HG03280 (cell line): ENCODE results near the gene PAN2.
A peak's percentile ranks its signal among the peaks of the same experiment; 100 is the strongest.
"Not testable (repeated sequence)": the region's sequence is repeated elsewhere in the genome, so short reads cannot be mapped to it uniquely, and the experiment has no call there.

Source experiments
- ATAC-seq: cut with Tn5 transposase; IDR thresholded peaks from one replicate; pipeline ENCODE4 v1.9.1; 2021; ENCODE audit warnings: mild to moderate bottlenecking, moderate library complexity; ENCODE audit not compliant: unreplicated experiment

PAN2 gene

GRCh38 chr12:56333679-56334489 is at the start of gene PAN2:
Gene PAN2 (minus strand): TSS chr12:56334000. CDS start chr12:56333094, 906 bp downstream.
- ATAC-seq = peak; percentile 94

DNA sequence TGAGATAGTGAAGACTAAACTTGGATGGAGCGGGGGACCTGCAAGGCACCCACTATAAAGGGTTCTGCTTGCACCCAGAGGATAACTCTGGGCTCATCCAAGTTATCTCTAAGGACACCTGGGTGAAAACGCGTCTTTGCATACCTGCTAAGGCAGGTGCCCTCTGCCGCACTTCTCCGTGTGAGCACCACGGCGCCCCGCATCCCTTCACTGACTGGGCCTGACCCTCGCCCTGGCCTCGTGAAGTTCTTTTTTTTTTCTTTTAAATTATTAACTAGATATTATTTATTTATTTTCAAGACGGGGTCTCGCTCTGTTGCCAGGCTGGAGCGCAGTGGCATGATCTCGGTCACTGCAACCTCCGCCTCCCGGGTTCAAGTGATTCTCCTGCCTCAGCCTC is 48.8 kb upstream of the PAN2 start:
- no peak for ATAC-seq

GRCh38 chr12:56377989-56378316 is 44.2 kb upstream of the PAN2 start:
- no peak for ATAC-seq

DNA sequence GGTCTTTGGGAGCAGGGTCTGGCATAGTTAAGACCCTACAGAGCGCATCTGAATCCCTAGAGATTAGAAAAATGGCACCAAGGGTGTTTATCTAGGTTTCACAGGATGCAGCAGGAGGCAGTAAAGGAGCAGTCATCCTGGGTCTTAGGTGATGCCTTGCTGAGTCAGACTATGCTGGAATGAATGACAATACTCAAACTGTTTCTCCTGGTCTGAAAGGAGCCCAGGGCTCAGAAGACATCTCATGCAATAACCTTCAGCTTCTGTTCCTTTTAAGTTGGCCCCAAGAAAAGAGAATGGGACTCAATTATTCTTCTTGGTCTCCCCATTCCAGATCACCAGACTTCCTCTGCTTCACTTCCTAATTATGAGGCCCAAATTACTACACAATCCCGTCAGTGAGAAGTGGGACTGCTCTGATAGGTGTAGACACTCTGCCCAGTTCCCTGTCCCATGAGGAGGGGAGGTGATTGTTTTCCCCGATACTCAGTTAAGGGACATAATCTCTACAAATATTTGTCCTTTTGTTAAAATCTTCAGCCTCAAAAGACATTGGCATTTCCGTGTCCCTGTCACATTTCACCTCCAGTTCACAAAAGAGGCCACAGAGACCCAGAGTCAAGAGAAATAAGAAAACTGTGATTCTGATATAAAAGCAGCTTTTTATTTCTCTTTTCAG is 43.6 kb upstream of the PAN2 start:
- ATAC-seq = no peak

DNA sequence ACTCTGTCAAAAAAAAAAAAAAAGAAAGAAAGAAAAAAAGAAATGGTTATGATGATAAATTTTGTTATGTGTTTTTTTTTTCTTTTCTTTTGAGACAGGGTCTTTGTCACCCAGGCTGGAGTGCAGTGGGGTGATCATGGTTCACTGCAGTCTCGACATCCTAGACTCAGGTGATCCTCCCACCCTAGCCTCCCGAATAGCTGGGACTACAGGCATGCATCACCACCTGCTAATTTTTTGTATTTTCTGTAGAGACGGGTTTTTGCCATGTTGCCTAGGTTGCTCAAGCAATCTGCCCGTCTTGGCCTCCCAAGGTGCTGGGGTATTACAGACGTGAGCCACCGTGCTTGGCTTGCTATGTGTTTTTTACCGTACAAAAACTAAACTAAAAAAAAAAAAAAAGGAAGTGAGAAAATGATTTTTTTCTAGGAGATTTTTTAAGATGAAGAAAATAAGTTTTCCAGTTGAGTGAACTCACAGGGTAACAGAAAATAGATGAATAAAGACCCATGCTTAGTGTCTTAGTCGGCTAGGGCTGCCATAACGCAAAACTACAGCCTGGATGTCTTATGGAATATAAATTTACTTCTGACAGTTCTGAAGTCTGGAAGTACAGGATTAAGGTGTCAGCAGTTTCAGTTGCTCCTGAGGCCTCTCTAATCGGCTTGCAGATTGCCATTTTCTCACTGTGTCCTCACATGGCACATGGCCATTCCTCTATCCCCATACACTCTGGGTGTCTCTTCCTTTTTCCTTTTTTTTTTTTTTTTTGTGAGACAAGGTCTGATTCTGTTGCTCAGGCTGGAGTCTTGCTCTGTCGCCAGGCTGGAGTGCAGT is 42.0 kb upstream of the PAN2 start:
- peak; percentile 71 for ATAC-seq

- ATAC-seq = peak; percentile 35
Observed at GRCh38 chr12:56374726-56375597, 41.2 kb upstream of the PAN2 start.

DNA sequence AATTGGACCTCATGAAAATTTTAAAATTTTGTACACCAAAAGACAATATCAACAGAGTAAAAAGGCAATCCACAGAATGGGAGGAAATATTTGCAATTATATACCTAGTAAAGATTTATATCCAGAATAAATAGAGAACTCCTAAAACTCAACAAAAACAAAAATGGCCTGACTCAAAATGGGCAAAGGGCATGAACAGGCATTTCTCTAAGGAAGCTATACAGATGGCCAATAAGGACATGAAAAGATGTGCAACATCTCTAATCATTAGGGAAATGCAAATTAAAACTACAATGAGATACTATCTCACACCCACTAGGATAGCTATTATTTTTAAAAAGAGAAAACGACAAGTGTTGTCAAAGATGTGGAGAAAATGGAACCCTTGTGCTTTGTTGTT is 39.7 kb upstream of the PAN2 start:
- no peak for ATAC-seq

- ATAC-seq = no peak
Observed at GRCh38 chr12:56366948-56367347, 33.1 kb upstream of the PAN2 start.

GRCh38 chr12:56362130-56363059 is 28.6 kb upstream of the PAN2 start, which contains the start of gene APOF:
Gene APOF (minus strand): TSS chr12:56362857. CDS start chr12:56362745, 112 bp downstream.
- no peak for ATAC-seq

- no peak for ATAC-seq
Observed at GRCh38 chr12:56361487-56362129, 27.8 kb upstream of the PAN2 start.

DNA sequence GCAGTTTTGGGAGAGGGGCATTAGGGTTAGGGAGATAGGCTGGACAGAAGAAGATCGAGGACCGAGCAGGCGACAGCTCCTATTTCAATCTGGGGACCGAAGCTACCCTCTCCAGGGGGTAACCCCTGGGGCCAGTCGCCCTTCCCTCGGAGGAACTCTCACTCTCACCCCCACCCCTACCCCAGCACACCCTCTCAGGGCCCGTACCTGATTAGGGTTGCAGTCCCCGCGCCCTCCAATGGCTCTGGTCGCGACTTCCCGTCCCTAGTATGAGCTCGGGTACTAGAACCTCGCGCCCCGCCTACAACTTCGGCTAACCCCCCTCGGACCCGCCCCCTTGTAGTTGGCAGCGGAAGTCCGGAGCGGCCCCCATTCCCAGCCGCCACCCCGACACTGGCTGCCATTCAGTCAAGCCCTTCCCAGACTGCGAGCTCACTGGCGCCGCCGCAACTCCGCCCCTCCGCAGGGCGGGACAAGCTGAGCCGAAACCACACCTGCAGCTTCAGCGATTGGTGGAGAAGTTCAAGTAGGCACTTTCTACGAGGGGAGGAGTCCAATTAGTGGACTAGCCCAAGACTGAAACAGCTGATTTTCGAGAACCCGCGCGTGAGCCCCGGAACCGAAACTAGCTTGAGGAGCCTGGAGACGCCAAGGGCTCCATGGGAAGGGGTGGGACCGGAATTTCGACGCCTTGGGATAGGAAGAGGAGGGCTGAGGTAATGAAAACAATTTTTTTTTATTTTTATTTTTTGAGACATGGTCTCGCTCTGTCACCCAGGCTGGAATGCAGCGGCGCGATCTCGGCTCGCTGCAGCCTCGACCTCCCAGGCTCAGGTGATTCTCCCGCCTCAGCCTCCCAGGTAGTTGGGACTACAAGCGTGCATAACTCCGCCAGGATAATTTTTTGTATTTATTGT is 26.3 kb upstream of the PAN2 start, which contains the start of gene STAT2:
Gene STAT2 (minus strand): TSS at position 257 of the 917 bp plus-strand sequence. CDS start 3,536 bp downstream, outside the sequence.
- peak; percentile 96 for ATAC-seq

GRCh38 chr12:56358836-56359532 is 25.2 kb upstream of the PAN2 start:
- no peak for ATAC-seq

DNA sequence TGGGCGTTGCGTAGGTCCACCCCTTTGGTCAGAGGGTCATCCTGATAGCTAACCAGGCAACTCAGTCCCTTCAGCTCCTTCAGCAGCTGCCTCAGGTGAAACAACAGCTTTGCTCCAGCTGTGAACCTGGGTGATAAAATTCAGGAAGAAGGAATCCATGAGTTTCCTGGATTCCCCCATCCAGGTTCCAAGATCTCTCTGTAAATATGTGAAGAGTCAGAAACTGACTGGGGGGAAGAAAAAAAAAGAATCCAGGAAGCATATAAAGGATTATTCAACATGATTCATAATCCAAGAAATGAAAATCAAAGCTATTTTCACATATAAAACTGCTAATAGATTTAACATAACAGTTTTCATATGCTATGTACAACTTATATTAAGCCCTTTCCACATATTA is 17.5 kb upstream of the PAN2 start:
- no peak for ATAC-seq

DNA sequence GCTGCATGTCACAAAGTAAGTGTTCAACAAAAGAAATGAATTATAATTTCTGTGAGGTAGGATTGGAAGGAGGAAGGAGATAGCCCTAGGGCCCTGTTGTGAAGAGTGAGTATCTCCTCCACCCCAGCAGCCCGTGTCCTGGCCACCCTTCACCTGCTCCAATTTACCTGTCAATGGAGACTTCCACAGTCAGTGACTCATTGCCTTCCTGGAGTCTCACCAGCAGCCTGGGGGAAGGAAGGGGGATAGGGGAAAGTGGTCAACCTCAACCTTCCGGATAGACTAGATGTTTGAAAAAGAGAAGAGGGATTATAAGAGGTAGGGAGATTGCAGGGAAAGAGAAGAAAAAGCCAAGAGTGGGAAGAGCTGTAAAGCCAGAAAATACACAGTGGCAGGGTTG is 16.9 kb upstream of the PAN2 start:
- no peak for ATAC-seq

DNA sequence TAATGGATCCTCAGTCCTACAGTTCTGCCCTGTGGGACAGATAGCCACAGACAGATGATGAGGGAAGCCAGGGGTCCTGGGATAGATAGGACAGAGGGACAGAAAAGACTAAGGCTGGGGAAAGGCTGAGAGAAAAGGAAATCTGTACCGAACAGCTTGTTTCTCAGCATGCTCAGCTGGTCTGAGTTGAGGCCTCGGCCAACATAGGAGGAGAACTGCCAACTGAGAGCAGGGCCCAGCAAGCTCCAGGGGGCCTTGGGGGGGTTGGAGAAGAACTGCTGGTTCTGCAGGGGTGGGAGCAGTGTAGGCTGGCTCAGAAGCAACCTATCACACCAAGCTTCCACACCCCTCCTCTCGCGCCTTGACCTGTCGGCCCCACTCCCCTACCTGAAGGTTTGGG is 15.0 kb upstream of the PAN2 start:
- ATAC-seq = no peak

DNA sequence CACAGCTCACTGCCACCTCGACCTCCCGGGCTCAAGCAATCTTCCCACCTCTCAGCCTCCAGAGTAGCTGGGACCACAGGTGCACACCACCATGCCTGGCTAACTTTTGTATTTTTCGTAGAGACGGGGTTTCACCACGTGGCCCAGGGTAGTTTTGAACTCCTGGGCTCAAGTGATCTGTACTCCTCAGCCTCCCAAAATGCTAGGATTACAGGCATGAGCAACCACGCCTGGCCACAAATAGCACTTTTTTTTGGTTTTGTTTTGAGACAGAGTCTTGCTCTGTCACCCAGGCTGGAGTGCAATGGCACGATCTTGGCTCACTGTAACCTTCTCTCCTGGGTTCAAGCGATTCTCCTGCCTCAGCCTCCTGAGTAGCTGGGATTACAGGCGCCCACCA is 13.5 kb upstream of the PAN2 start:
- ATAC-seq = not testable (repeated sequence)

- ATAC-seq = no peak
Observed at GRCh38 chr12:56346675-56347074, 12.9 kb upstream of the PAN2 start.
